HFFc6 (cell line): ENCODE data around the gene UMODL1. TPM values are rescaled to one million over a fixed set of nuclear protein-coding genes. Genes with fewer than 3 reads are reported as not detected.
"Not testable (repeated sequence)": the region's sequence is repeated elsewhere in the genome, so short reads cannot be mapped to it uniquely, and the experiment has no call there.

Source experiments
- DNase-seq: peaks from one replicate; pipeline ENCODE4 v3.0.0-alpha.2; 2018
- H3K27ac Mint-ChIP-seq: 2 replicates; pipeline ENCODE4 v1.8.0; 2020; ENCODE audit warnings: mild to moderate bottlenecking, mixed read lengths
- H3K27me3 Mint-ChIP-seq: 2 replicates; pipeline ENCODE4 v1.8.0; 2021; ENCODE audit warnings: mild to moderate bottlenecking, moderate library complexity, mixed read lengths; ENCODE audit not compliant: insufficient read depth
- H3K36me3 Mint-ChIP-seq: 2 replicates; pipeline ENCODE4 v1.8.0; 2021; ENCODE audit warnings: low read depth, mixed read lengths
- H3K4me1 Mint-ChIP-seq: 2 replicates; pipeline ENCODE4 v1.8.0; 2020; ENCODE audit warnings: low read depth, mixed read lengths
- H3K4me3 Mint-ChIP-seq: 2 replicates; pipeline ENCODE4 v1.8.0; 2020; ENCODE audit warnings: mild to moderate bottlenecking, moderate library complexity, mixed read lengths
- H3K9me3 Mint-ChIP-seq: 2 replicates; pipeline ENCODE4 v1.8.0; 2020; ENCODE audit warnings: mild to moderate bottlenecking, mixed read lengths
- CTCF ChIP-seq: fragments of 200-600 bp; sonication (generic); IDR thresholded peaks from 2 replicates; pipeline ENCODE4 v1.5.0; 2021; ENCODE audit warnings: antibody characterized with exemption, mild to moderate bottlenecking
- total RNA-seq, 6 experiments: library from RNA; stranded (reverse); fragmentation: NEBNext Ultra II Directional; extraction: Animal tissue kit (Norgen Biotek cat#: 25700); gene quantifications; 2 replicates in 1 of 6; 3 replicates in 5 of 6; pipeline ENCODE4 v1.2.3, GENCODE V29; 2021

UMODL1 gene
- total RNA-seq, 6 experiments from 2014 or later, result not detected

GRCh38 chr21:42113926-42114409, 42.9 kb downstream of the UMODL1 start:
- TF ChIP-seq CTCF, result peak; percentile 68
- Mint-ChIP-seq H3K27me3 (peaks cover 22% of the 10 kb centered on the region), H3K9me3 (no peaks in the 10 kb centered on the region), H3K27ac (no peak overlapping the region), H3K4me3 (peak overlapping the region; percentile 8; the same call in 1 of the 2 replicates), H3K36me3 (no peaks in the 10 kb centered on the region), H3K4me1 (peaks cover 20% of the 10 kb centered on the region)
- DNase-seq, result peak; percentile 73

DNA sequence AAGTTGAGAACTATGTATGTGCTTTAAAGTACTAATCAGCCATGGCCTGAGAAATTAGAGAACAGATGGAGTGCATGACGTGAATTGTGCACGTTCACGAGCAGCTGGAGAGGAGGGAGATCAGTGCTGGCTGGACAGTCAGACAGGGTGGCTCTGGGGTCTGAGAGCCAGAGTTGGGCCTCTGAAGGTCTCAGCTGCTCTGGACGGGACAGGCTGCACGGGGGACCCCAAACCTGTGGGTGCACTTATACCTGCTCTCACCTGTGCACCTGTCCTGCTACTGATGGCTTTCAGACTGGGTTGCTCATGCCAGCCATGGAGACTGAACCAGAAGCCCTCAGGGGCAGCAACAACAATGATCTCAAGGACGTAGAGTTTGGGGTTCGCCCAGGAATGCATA, 43.5 kb downstream of the UMODL1 start:
- H3K27ac Mint-ChIP-seq, result no peak overlapping the region
- no peaks in the 10 kb centered on the region for H3K9me3 Mint-ChIP-seq
- no peak overlapping the region for H3K4me3 Mint-ChIP-seq
- no peak for DNase-seq
- H3K4me1 Mint-ChIP-seq, result peaks cover 20% of the 10 kb centered on the region
- no peaks in the 10 kb centered on the region for H3K36me3 Mint-ChIP-seq
- peaks cover 21% of the 10 kb centered on the region for H3K27me3 Mint-ChIP-seq
- TF ChIP-seq CTCF, result no peak

DNA sequence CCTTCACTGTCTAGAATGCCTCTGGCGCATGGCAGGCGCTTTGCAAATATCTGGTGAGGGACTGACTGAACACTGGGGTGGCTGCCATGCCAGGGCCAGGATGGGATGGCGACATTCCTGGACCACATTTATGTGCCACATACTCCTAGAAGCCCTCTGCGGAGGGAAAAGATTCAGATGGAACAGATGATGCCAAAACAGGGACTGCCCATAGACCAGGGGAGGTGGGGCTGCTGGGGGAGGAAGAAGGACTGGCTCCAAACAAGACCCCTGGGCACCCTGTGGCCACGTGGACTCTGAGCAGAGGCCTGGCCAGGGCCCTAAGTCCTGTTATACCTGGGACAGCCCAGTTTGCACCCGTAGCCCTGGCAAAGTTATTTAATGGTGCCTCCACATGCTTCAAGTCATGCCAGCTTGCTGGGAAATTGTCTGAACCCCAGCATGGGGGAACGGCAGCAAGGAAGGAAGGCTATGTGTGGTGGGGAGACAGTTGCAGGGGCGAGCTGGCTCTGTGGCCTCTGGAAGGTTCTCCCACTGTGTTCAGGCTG, 44.1 kb downstream of the UMODL1 start:
- DNase-seq, result no peak
- Mint-ChIP-seq H3K36me3 (no peaks in the 10 kb centered on the region), H3K27me3 (peaks cover 21% of the 10 kb centered on the region), H3K9me3 (no peaks in the 10 kb centered on the region), H3K27ac (no peak overlapping the region), H3K4me3 (no peak overlapping the region), H3K4me1 (peaks cover 20% of the 10 kb centered on the region)
- TF ChIP-seq CTCF, result no peak

- Mint-ChIP-seq H3K4me1 (peaks cover 20% of the 10 kb centered on the region), H3K27me3 (peaks cover 29% of the 10 kb centered on the region)
- H3K27ac Mint-ChIP-seq, DNase-seq, H3K4me3 Mint-ChIP-seq, H3K36me3 Mint-ChIP-seq, H3K9me3 Mint-ChIP-seq: not testable (repeated sequence)
These were observed 45.4 kb downstream of the UMODL1 start for GRCh38 chr21:42116551-42116950.

DNA sequence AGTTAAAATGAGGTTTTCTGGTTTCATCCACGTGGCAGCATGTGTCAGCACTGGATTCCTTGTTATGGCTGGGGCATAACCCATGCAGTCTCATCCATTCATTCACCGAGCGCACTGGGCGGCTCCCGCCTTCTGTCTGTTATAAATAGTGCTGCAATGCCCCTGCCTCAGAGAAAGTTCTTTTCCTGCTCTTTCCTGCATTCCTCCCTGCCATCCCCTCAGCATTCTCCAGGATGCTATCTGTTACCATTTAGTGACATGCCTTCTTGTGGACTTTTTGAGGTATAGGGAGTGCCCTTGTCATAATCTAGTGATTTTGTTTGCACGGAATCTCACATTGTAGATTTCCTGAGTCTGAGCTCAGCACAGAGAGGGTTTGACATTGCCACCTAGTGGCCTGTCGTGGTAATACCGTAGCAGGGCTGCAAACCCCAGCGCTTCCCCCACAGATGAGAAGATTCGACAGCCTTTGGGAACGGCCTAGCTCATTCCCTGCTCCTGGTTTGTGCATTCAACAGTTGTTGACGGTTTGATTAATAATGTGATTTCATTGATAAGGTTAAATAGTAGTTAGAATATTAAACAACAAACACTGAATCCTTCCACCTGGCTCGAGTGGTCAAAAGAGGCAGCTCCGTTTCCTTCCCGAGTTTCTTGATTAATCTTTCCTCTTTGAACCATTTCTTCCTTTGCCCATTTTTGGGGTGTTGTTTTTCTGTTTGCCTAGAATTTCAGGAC, 46.3 kb downstream of the UMODL1 start:
- H3K4me3 Mint-ChIP-seq, result peak overlapping the region; percentile 50; the same call in 1 of the 2 replicates
- H3K4me1 Mint-ChIP-seq, result peaks cover 20% of the 10 kb centered on the region
- H3K9me3 Mint-ChIP-seq, result no peaks in the 10 kb centered on the region
- no peaks in the 10 kb centered on the region for H3K36me3 Mint-ChIP-seq
- peaks cover 35% of the 10 kb centered on the region for H3K27me3 Mint-ChIP-seq
- DNase-seq, result peak; percentile 67
- TF ChIP-seq CTCF, result peak; percentile 98
- H3K27ac Mint-ChIP-seq, result peak overlapping the region; percentile 75; the same call in 1 of the 2 replicates
